Measurements from ENCODE around the gene DNASE1L2.

DNASE1L2 gene

GRCh38 chr16:2287916-2288547 lies 51.8 kb downstream of the DNASE1L2 start:
- DNase-seq (ENCODE audit: low read depth, low spot score): no peak
- H3K4me3 ChIP-seq (ENCODE audit: low read depth, low read length): no peak overlapping the region
- in situ Hi-C loops (cut with HindIII; ENCODE audit: low sequenced_read_pairs): no loop called here
- TF ChIP-seq CTCF (IDR thresholded peaks at IDR 0.05; ENCODE audit: low read depth, low read length): no peak
